K562 (cell line): ENCODE data around the gene KLF5. TPM values are rescaled to one million over a fixed set of nuclear protein-coding genes. Genes with fewer than 3 reads are reported as not detected.
A peak's percentile ranks its signal among the peaks of the same experiment; 100 is the strongest.
"Not testable (repeated sequence)": the region's sequence is repeated elsewhere in the genome, so short reads cannot be mapped to it uniquely, and the experiment has no call there.

ENCODE experiments used
- ATAC-seq: fragments of 200-7000 bp; cut with Tn5 transposase; 3 replicates; pipeline ENCODE4 v1.9.1; 2020; ENCODE audit warnings: moderate library complexity
- BruUV-seq: library from RNA; stranded (reverse); fragments of 400-500 nt; replicated peaks from 2 replicates; lab custom pipeline; 2021; lab: Mats Ljungman, UMichigan
- CTCF ChIA-PET: fragments of 300-600 bp; formaldehyde crosslinking; extraction: SDS; loops from one replicate; lab custom pipeline; 2021; ENCODE audit warnings: low intra/inter-chr PET ratio; lab: Yijun Ruan, JAX
- POLR2A ChIA-PET: fragments of 300-600, 350-650 bp; sonication (Branson Sonifier 250); formaldehyde crosslinking; extraction: SDS; loops from one replicate; lab custom pipeline; 2021; ENCODE audit warnings: antibody characterized with exemption, inconsistent platforms; lab: Yijun Ruan, JAX
- DNase-seq, 4 experiments: peaks; one replicate each; pipeline versions ENCODE4 v3.0.0 to v3.0.0-alpha.2; 2011 to 2018; ENCODE audit warnings: low spot score in 3 of 4, mixed read lengths in 3 of 4; ENCODE audit errors: extremely low read depth in 1 of 4
- FAIRE-seq: peaks from 2 replicates; lab custom pipeline; 2011; peaks lifted over from hg19 to GRCh38; lab: Jason Lieb, UNC
- H2AFZ ChIP-seq: 2 replicates; pipeline ENCODE4 v1.6.0; 2011; ENCODE audit warnings: low read depth, low read length, control low read depth, inconsistent platforms
- H3K27ac ChIP-seq: fragments of 200-600 bp; 3 replicates; pipeline ENCODE4 v1.8.0; 2011; ENCODE audit warnings: low read depth, mild to moderate bottlenecking, control low read depth, inconsistent platforms, low read length, moderate library complexity, mixed read lengths; ENCODE audit errors: extremely low read depth
- H3K27me3 ChIP-seq, 2 experiments: fragments of 300-600 bp in 1 of 2; 2 replicates in 1 of 2; 3 replicates in 1 of 2; pipeline versions ENCODE4 v1.6.0 to v1.8.0; 2011; ENCODE audit warnings: inconsistent platforms in 2 of 2, low read length in 2 of 2, mild to moderate bottlenecking in 1 of 2, mixed read lengths in 1 of 2, moderate library complexity in 1 of 2; ENCODE audit not compliant: control insufficient read depth in 2 of 2, insufficient read depth in 2 of 2
- H3K36me3 ChIP-seq: fragments of 300-600 bp; 3 replicates; pipeline ENCODE4 v1.8.0; 2011; ENCODE audit warnings: mild to moderate bottlenecking, low read length, inconsistent platforms; ENCODE audit not compliant: control insufficient read depth, insufficient read depth
- H3K4me1 ChIP-seq, 2 experiments: fragments of 200-600 bp in 1 of 2; replicated peaks in 1 of 2; 2 replicates in 1 of 2; 3 replicates in 1 of 2; pipeline versions ENCODE4 v1.5.1 to v1.8.0; 2011; ENCODE audit warnings: inconsistent platforms in 2 of 2, low read length in 2 of 2, mild to moderate bottlenecking in 1 of 2, mixed read lengths in 1 of 2, moderate library complexity in 1 of 2; ENCODE audit not compliant: control insufficient read depth in 2 of 2, insufficient read depth in 2 of 2
- H3K4me2 ChIP-seq: 2 replicates; pipeline ENCODE4 v1.6.1; 2011; ENCODE audit warnings: low read length, control low read depth, inconsistent platforms, mixed read lengths; ENCODE audit not compliant: insufficient read depth
- H3K4me3 ChIP-seq: fragments of 200-600 bp; sonication (generic), shearing (Covaris generic); 2 replicates; pipeline ENCODE4 v1.5.1; 2016; ENCODE audit warnings: control low read depth, inconsistent platforms
- H3K79me2 ChIP-seq: fragments of 200-600 bp; 3 replicates; pipeline ENCODE4 v1.8.0; 2011; ENCODE audit warnings: low read length, inconsistent platforms; ENCODE audit not compliant: control insufficient read depth, insufficient read depth
- H3K9ac ChIP-seq, 2 experiments: 2 replicates each; pipeline versions ENCODE4 v1.6.0 to v1.6.1; 2011; ENCODE audit warnings: low read depth in 2 of 2, low read length in 2 of 2, control low read depth in 1 of 2, inconsistent platforms in 1 of 2, mild to moderate bottlenecking in 1 of 2, mixed read lengths in 1 of 2; ENCODE audit not compliant: insufficient read depth in 1 of 2
- H3K9me1 ChIP-seq: one replicate; pipeline ENCODE4 v1.6.0; 2011; ENCODE audit warnings: inconsistent platforms, mild to moderate bottlenecking, low read length, moderate library complexity; ENCODE audit not compliant: control insufficient read depth, insufficient read depth
- H3K9me3 ChIP-seq: replicated peaks from 2 replicates; pipeline ENCODE4 v1.5.1; 2011; ENCODE audit warnings: low read depth, low read length, inconsistent platforms; ENCODE audit not compliant: control insufficient read depth, insufficient read depth
- H4K20me1 ChIP-seq: replicated peaks from 2 replicates; pipeline ENCODE4 v1.6.1; 2011; ENCODE audit warnings: low read length, inconsistent platforms, mixed read lengths; ENCODE audit not compliant: control insufficient read depth, insufficient read depth
- DMBX1 ChIP-seq: fragments of 250-450 bp; sonication (Bioruptor Pico); IDR thresholded peaks from 2 replicates; pipeline ENCODE4 v1.8.0; 2022; ENCODE audit warnings: inconsistent platforms, mild to moderate bottlenecking, moderate library complexity, borderline replicate concordance
- HDAC6 ChIP-seq: IDR thresholded peaks from 2 replicates; pipeline ENCODE4 v1.6.1; 2012; ENCODE audit warnings: low read depth, mild to moderate bottlenecking, control low read depth, inconsistent platforms, low read length, moderate library complexity
- HMGN3 ChIP-seq: IDR thresholded peaks from 2 replicates; pipeline ENCODE4 v1.6.1; 2011; ENCODE audit warnings: borderline replicate concordance, low read depth, mild to moderate bottlenecking, mixed read lengths, low read length; ENCODE audit not compliant: insufficient read length; ENCODE audit errors: extremely low read depth
- LCOR ChIP-seq: sonication (generic); formaldehyde crosslinking; IDR thresholded peaks from 2 replicates; pipeline ENCODE4 v1.8.0; 2022; ENCODE audit warnings: mild to moderate bottlenecking, missing genetic modification reagents
- POLR2AphosphoS5 ChIP-seq: IDR thresholded peaks from 2 replicates; pipeline ENCODE4 v1.6.1; 2011; ENCODE audit warnings: mild to moderate bottlenecking, low read depth, low read length, moderate library complexity; ENCODE audit not compliant: control insufficient read depth, insufficient read depth
- RAD21 ChIP-seq, 2 experiments: fragments of 250-450 bp in 1 of 2; fragments of 450-650 bp in 1 of 2; sonication (Bioruptor Pico) in 1 of 2; formaldehyde crosslinking in 1 of 2; IDR thresholded peaks in 1 of 2; conservative IDR thresholded peaks in 1 of 2; 2 replicates each; pipeline versions ENCODE4 v1.4.0 to v1.8.0; 2020 to 2022; ENCODE audit warnings: mild to moderate bottlenecking in 2 of 2, moderate library complexity in 1 of 2
- SNRNP70 ChIP-seq: fragments of 200-400 bp; formaldehyde crosslinking; optimal IDR thresholded peaks from 2 replicates; pipeline ENCODE3; 2017; ENCODE audit warnings: low read depth, low read length
- ZNF24 ChIP-seq: fragments of 450-650 bp; IDR thresholded peaks from 2 replicates; pipeline ENCODE4 v1.6.1; 2016
- ZNF764 ChIP-seq: fragments of 250-450 bp; sonication (Bioruptor Pico); IDR thresholded peaks from 2 replicates; pipeline ENCODE4 v1.4.0; 2020; ENCODE audit warnings: low read depth, mild to moderate bottlenecking, moderate library complexity
- WGBS: fragments of 100-300 bp; shearing (Covaris generic); methylation state at CpG from one replicate; pipeline ENCODE4 v1.1.6; 2016; ENCODE audit warnings: low coverage, mixed read lengths; ENCODE audit not compliant: insufficient coverage; ENCODE audit errors: missing lambda C conversion rate; 5-methylcytosine and 5-hydroxymethylcytosine counted together
- in situ Hi-C: fragments of 300-500 bp; cut with MboI; formaldehyde crosslinking; loops from 4 replicates; pipeline ENCODE4 v1.15.0; 2018; ENCODE audit warnings: inconsistent platforms, mixed read lengths
- intact Hi-C: fragments of 100-400 bp; cut with micrococcal nuclease; formaldehyde crosslinking; loops from 2 replicates; pipeline ENCODE4 v1.14.2; 2022
- polyA plus RNA-seq, 8 experiments: library from polyadenylated mRNA; depleted of rRNA in 4 of 8; stranded (reverse) in 5 of 8; unstranded in 3 of 8; fragments of >200 nt; fragmentation: Nextera tagmentation in 2 of 8; fragmentation: Illumina TruSeq in 1 of 8; extraction: Ambion mirVana in 2 of 8; extraction: Trizol in 1 of 8; gene quantifications; 2 replicates each; pipeline versions ENCODE4 v1.2.1 to v1.2.3, GENCODE V29; 2011 to 2014; ENCODE audit warnings: inconsistent platforms in 1 of 8, missing spikeins in 1 of 8
- total RNA-seq, 7 experiments: library from RNA; depleted of rRNA in 6 of 7; stranded (reverse); fragments of >200 nt in 6 of 7; fragmentation: Illumina TruSeq in 2 of 7; extraction: Trizol in 2 of 7; gene quantifications; 2 replicates each; pipeline versions ENCODE4 v1.2.1 to v1.2.3, GENCODE V29; 2011 to 2021; ENCODE audit warnings: low replicate concordance in 1 of 7

KLF5 gene
- total and polyA plus RNA-seq, 9 of the 15 experiments (the other 6 are each of a cell fraction or from before 2014, with no cell fraction given): 0.17 to 1.0 (median 0.36) TPM

DNA sequence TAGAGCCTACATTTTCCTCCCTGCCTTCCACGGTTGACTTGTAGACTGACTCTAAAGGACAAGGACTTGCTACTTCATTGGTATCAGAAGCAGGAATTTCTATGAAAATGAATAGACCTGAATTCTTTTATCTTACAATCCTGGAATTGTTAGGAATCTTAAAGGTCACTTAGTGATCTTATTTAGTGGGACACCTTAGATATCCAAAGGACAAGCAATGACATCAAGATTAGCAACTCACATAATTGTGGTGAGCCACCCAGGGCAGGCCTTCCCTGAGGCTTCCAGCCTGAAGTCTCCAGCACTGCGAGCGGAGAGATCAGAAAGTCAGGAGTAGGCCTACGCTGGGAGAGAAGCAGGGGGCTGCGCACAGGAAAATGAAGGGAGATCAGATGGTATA, 37.8 kb downstream of the KLF5 start (continued):
- TF ChIP-seq POLR2AphosphoS5 (no peak), HDAC6 (no peak), HMGN3 (no peak), SNRNP70 (no peak), LCOR (CRISPR knock-in tag) (no peak), DMBX1 (CRISPR knock-in tag) (no peak), ZNF764 (CRISPR knock-in tag) (no peak)

DNA sequence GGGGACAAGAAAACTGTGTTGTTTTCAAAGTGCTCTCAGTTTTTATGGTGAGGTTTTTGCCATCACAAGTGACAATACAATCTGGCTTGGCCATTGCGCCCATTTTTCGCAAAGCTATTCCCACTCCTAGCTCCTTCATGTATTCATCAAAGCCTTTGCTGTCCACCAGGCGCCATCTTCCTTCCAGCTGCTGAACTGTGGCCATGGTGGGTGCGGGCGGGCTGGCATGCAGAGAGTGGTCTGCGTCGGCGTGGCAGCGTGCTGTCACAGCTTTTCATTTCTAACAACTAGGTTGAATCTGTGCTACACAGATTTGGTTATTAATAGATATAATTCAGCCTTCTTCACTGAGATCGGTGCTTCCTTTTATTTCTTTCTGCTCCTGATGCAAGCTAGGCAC, 42.0 kb downstream of the KLF5 start:
- H3K27me3 ChIP-seq, CTCF ChIA-PET, FAIRE-seq, H3K4me1 ChIP-seq, H3K27ac ChIP-seq, BruUV-seq, H3K4me2 ChIP-seq, H3K9me1 ChIP-seq, H2AFZ ChIP-seq, DNase-seq, H4K20me1 ChIP-seq, intact Hi-C loops, H3K9me3 ChIP-seq: not testable (repeated sequence)
- TF ChIP-seq RAD21 (CRISPR knock-in tag; conservative IDR thresholded peaks at IDR 0.05 in 1 of 2, IDR thresholded peaks at IDR 0.05 in 1 of 2) (peak in 1 of 2 experiments; percentile 28; a peak in 1 of 4 replicates), ZNF24 (peak; percentile 74)
- TF ChIP-seq, all 486 proteins: peak for 2; not testable (repeated sequence) for 484
- H3K79me2 ChIP-seq, H3K4me3 ChIP-seq, ATAC-seq, H3K9ac ChIP-seq, in situ Hi-C loops, H3K36me3 ChIP-seq, POLR2A ChIA-PET: not testable (repeated sequence)
- WGBS: 3% methylated on average over 10 of the region's 10 CpGs
